SH-SY5Y (cell line): ENCODE data around the gene LPIN2.

Experiments
- GATA2 ChIP-seq: IDR thresholded peaks from 2 replicates; pipeline ENCODE4 v1.6.1; 2011; ENCODE audit warnings: mild to moderate bottlenecking, low read depth, low read length
- GATA3 ChIP-seq: IDR thresholded peaks from 2 replicates; pipeline ENCODE4 v1.6.1; 2011; ENCODE audit warnings: low read depth, mild to moderate bottlenecking, low read length, moderate library complexity

The LPIN2 gene, protein sequence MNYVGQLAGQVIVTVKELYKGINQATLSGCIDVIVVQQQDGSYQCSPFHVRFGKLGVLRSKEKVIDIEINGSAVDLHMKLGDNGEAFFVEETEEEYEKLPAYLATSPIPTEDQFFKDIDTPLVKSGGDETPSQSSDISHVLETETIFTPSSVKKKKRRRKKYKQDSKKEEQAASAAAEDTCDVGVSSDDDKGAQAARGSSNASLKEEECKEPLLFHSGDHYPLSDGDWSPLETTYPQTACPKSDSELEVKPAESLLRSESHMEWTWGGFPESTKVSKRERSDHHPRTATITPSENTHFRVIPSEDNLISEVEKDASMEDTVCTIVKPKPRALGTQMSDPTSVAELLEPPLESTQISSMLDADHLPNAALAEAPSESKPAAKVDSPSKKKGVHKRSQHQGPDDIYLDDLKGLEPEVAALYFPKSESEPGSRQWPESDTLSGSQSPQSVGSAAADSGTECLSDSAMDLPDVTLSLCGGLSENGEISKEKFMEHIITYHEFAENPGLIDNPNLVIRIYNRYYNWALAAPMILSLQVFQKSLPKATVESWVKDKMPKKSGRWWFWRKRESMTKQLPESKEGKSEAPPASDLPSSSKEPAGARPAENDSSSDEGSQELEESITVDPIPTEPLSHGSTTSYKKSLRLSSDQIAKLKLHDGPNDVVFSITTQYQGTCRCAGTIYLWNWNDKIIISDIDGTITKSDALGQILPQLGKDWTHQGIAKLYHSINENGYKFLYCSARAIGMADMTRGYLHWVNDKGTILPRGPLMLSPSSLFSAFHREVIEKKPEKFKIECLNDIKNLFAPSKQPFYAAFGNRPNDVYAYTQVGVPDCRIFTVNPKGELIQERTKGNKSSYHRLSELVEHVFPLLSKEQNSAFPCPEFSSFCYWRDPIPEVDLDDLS

DNA sequence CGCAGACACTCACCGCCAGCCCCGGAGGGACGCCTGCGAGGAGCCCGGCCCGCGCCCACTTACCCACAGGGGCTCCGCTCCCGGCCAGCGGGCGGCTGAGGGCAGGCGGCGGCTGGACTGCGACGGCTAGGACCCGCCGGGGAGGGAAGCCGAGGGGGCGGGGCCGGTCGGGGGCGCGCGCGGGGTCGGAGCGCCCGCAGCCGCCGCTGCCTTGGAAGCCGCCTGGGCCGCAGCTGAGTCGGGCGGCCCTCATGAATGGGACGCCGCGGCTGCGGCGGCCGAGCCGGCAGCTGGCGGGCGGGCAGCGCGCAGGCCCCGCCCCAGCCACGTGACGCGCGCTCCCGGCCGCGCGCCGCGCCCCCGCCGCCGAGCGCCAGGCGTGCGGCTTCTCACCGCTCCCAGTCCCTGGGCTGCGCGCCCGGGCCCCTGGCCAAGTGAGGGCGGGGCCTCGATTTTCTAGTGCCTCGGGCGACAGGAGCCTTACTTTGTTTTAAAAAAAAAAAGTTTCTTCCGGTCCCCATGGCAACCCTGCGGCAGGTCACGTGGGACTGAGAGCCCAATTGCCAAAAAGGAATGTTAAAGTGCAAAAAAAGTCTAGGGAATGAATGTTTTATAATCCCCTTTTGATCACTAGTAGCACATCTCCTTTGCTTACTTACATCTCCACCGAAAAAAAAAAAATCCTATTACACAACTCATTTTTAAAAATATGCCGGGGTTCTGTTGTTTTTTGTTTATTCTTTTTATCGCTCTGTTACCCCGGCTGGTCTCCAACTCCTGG is at the start of gene LPIN2:
TSS of gene LPIN2 (minus strand) at position 121 of the 781 bp plus-strand sequence. CDS start 52,304 bp downstream, outside the sequence.
- no peak for TF ChIP-seq GATA3
- TF ChIP-seq GATA2, result no peak

- TF ChIP-seq GATA3 (no peak), GATA2 (no peak)
These were observed 48.8 kb upstream of the LPIN2 start for GRCh38 chr18:3061581-3062312.

DNA sequence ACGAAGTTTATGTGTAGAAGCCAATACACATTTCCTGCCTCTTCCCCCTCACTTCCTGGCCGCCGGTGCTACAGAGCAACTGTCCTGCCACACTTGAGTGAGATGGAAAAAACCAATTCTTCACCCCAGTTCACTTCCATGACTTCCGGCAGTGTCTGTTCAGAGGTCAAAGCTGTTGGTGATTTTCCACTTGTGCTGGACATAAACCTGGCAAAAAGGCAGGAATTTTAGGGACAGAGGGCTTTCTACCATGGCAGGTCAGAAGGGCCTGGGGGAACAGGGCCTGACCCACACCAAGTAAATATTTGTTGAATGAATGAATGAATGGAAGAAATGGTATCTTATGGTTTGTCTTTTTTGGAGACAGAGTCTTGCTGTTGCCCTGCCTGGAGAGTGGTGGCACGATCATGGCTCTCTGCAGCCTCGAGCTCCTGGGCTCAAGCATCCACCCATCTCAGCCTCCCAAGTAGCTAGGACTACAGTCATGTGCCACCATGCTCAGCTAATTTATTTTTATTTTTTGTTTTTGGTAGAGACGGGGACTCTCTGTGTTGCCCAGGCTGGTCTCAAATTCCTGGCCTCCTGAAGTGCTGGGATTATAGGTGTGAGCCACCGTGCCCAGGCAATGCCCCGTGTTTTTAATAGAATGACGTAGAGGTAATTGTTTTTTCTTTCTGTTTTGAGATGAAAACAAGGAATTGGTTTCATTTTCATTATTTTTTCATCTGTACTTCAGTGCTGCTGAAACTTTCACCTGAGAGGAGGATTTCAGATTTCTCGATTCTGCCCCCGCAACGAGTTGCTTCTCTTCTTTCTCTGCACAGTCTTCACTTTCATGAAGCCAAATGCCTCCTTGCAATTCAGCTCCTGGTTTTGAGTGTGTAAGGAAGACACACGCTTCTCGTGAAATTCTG is 48.0 kb upstream of the LPIN2 start:
- TF ChIP-seq GATA3, result no peak
- no peak for TF ChIP-seq GATA2

- no peak for TF ChIP-seq GATA3
- TF ChIP-seq GATA2, result no peak
These were observed 46.3 kb upstream of the LPIN2 start for GRCh38 chr18:3059272-3059671.

- TF ChIP-seq GATA2, result no peak
- TF ChIP-seq GATA3, result no peak
These were observed 45.6 kb upstream of the LPIN2 start for GRCh38 chr18:3058328-3059191.

- TF ChIP-seq GATA2 (no peak), GATA3 (no peak)
These were observed 44.6 kb upstream of the LPIN2 start for GRCh38 chr18:3057526-3057925.

- TF ChIP-seq GATA3 (no peak), GATA2 (no peak)
These were observed 43.4 kb upstream of the LPIN2 start for GRCh38 chr18:3056311-3056710.

DNA sequence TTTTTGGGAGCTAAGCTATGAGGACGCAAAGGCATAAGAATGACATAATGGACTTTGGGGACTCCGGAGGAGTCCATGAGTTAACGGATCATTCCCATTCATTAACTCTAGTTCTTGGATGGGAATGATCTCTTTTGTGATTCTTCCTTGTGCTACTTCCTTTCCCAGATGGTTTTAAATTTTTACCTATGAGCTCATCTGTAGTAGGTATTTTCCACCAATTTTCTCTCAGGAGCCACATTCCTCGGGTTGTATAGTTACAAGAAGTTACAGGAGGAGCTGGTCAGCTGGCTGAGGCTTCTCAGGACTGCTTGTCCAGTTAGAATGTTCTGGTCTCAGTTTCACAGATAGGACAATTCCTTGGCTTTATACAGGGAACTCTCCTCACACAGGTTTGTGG is 42.9 kb upstream of the LPIN2 start:
- TF ChIP-seq GATA3 (no peak), GATA2 (no peak)

DNA sequence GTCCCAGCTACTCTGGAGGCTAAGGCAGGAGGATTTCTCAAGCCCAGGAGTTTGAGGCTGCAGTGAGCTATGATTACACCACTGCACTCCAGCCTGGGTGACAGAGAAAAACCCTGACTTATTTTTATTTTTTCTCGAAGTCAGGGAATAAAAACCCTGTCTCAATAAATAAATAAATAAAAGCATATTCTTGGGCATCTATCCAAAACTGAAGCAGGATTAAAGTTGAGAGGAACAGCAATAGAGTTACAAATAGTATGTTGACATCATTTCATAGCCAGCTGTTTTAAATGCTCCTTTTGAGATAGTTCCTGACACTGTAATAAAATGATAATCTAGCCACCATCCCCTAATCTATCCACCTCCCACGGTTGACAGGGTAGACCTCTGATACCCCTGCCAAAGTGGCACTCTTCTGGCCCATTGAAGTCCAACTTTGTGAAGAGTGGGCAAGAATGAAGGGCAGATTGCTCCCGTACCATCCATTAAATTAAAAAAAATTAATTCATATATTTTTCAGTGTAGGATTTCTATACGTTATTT is 42.3 kb upstream of the LPIN2 start:
- TF ChIP-seq GATA3 (no peak), GATA2 (no peak)

DNA sequence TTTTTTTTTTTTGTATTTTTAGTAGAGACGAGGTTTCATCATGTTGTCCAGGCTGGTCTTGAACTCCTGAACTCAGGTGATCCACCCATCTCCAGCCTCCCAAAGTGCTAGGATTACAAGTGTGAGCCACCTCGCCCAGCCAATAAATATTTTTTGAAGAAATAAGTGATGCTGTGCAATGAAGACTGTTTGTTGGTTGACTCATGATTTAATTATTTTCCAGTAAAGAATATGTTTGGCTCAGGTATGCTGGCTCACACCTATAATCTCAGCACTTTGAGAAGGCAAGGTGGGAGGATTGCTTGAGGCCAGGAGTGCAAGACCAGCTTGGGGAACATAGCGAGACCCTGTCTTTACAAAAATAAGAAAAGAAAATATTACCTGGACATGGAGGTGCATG is 41.8 kb upstream of the LPIN2 start:
- TF ChIP-seq GATA2 (no peak), GATA3 (no peak)

DNA sequence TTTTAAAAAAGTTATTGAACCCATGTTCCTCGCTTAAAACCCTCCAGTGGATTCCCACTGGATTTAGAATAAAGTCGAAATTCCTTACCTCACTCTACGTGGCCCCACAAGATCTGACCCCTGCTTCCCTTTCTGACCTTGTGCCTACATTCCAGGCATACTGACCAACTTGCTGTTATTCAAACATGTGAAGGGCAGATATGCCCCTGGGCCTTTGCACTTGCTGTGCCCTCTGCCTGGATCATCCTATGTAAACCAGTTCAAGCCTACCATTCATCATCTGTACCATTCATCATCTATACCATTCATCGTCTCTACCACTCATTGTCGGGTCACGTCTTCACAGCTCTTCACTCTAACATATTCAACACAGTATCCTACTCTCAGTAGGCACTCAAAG is 41.3 kb upstream of the LPIN2 start:
- TF ChIP-seq GATA2 (no peak), GATA3 (no peak)

DNA sequence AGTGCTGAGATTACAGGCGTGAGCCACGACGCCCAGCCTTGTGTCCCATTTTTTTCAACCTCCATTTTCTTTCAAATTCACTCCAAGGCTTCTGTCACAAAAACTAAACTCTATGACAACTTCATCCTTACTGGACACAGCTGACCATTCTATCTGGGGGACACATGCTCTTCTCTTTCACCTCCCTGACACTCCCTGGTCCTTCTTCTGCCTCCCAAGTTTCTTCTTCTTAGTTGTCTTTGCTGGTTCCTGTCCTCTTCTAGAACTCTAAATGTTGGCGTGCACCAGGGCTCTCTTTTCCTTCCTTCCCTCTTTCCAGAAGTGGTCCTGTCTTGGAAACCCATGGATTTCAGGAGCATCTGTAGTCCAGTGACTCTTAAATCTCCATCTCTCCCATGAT is 40.1 kb upstream of the LPIN2 start:
- TF ChIP-seq GATA3 (no peak), GATA2 (no peak)
